ENCODE results near the gene ARHGAP26.

- TF ChIP-seq, protein P1, sequence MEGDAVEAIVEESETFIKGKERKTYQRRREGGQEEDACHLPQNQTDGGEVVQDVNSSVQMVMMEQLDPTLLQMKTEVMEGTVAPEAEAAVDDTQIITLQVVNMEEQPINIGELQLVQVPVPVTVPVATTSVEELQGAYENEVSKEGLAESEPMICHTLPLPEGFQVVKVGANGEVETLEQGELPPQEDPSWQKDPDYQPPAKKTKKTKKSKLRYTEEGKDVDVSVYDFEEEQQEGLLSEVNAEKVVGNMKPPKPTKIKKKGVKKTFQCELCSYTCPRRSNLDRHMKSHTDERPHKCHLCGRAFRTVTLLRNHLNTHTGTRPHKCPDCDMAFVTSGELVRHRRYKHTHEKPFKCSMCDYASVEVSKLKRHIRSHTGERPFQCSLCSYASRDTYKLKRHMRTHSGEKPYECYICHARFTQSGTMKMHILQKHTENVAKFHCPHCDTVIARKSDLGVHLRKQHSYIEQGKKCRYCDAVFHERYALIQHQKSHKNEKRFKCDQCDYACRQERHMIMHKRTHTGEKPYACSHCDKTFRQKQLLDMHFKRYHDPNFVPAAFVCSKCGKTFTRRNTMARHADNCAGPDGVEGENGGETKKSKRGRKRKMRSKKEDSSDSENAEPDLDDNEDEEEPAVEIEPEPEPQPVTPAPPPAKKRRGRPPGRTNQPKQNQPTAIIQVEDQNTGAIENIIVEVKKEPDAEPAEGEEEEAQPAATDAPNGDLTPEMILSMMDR (conservative IDR thresholded peaks at IDR 0.05 in 1 of 2, IDR thresholded peaks at IDR 0.05 in 1 of 2; ENCODE audit: low read depth in 1 of 2, low read length in 2 of 2), result no peak
- TF ChIP-seq EZH2 (IDR thresholded peaks at IDR 0.05; ENCODE audit: low read length, missing control alignments), result no peak
Observed at GRCh38 chr5:142726188-142726731, 43.9 kb upstream of the ARHGAP26 start.
